Right lobe of liver (tissue), 6 donors: ENCODE results near the gene XRCC4. TPM values are rescaled to one million over a fixed set of nuclear protein-coding genes. Genes with fewer than 3 reads are reported as not detected.

ENCODE experiments used
- ATAC-seq, 4 donors: fragments of 200-7000 bp; cut with Tn5 transposase; one replicate each; pipeline ENCODE4 v1.9.1; 2020; ENCODE audit warnings: mild to moderate bottlenecking in 4 of 4, moderate library complexity in 4 of 4
- DNase-seq, 3 donors: peaks; one replicate each; pipeline ENCODE4 v3.0.0-alpha.2; 2020
- H3K27ac ChIP-seq, 3 donors: fragments of 200-600 bp; one replicate each; pipeline ENCODE4 v1.8.0; 2022
- H3K27me3 ChIP-seq, 2 donors: fragments of 200-600 bp; one replicate each; pipeline ENCODE4 v1.8.0; 2022
- H3K36me3 ChIP-seq, 4 donors: fragments of 200-600 bp; sonication (generic) in 1 of 4; one replicate each; pipeline versions ENCODE4 v1.5.1 to v1.8.0; 2017 to 2022; ENCODE audit warnings: control low read depth in 1 of 4
- H3K4me1 ChIP-seq, 4 donors: fragments of 200-600 bp; sonication (generic) in 1 of 4; one replicate each; pipeline versions ENCODE4 v1.5.1 to v1.8.0; 2017 to 2022; ENCODE audit warnings: control low read depth in 1 of 4
- H3K4me3 ChIP-seq, 3 donors: fragments of 200-600 bp; one replicate each; pipeline ENCODE4 v1.8.0; 2022
- H3K9me3 ChIP-seq, 4 donors: fragments of 200-600 bp; sonication (generic) in 1 of 4; one replicate each; pipeline versions ENCODE4 v1.5.1 to v1.8.0; 2017 to 2022; ENCODE audit warnings: control low read depth in 1 of 4
- CTCF ChIP-seq, 4 donors: fragments of 200-600 bp in 3 of 4; fragments of 450-650 bp in 1 of 4; IDR thresholded peaks; one replicate each; pipeline versions ENCODE4 v1.5.1 to v1.8.0; 2016 to 2022; ENCODE audit warnings: antibody characterized with exemption in 4 of 4, mild to moderate bottlenecking in 2 of 4
- POLR2A ChIP-seq: fragments of 450-650 bp; IDR thresholded peaks from one replicate; pipeline ENCODE4 v1.6.1; 2017; ENCODE audit warnings: antibody characterized with exemption, mild to moderate bottlenecking
- WGBS: methylation state at CpG from one replicate; pipeline ENCODE4 v1.1.6; 2018; ENCODE audit warnings: low coverage, low lambda C conversion rate; ENCODE audit not compliant: insufficient coverage; ENCODE audit errors: missing lambda C conversion rate; 5-methylcytosine and 5-hydroxymethylcytosine counted together
- intact Hi-C, 2 donors: fragments of 100-400 bp; cut with DNase I; formaldehyde crosslinking; loops; one replicate each; pipeline versions ENCODE4 v1.11.2 to v1.14.1; 2022
- total RNA-seq, 6 experiments: library from RNA; depleted of rRNA in 2 of 6; stranded (reverse); fragments of >200 nt in 2 of 6; fragmentation: NEBNext Ultra II Directional in 3 of 6; extraction: Animal tissue kit (Norgen Biotek cat#: 25700) in 3 of 6; gene quantifications; one replicate each; pipeline versions ENCODE4 v1.1.0 to v1.2.4, GENCODE V29; 2016 to 2023
- donor health status: DM: no; HTN: yes; CAD: no.
- donor health status: DM: no; HTN: no; CAD: no.
- donor health status: DM: no; HTN: no; CAD: no.
- donor health status: DM: no; HTN: yes; CAD: no.
- donor health status: DM: no; HTN: yes; CAD: no.

XRCC4 gene
- total RNA-seq, 6 experiments from 2014 or later: 1.6 to 4.8 (median 2.5) TPM

DNA sequence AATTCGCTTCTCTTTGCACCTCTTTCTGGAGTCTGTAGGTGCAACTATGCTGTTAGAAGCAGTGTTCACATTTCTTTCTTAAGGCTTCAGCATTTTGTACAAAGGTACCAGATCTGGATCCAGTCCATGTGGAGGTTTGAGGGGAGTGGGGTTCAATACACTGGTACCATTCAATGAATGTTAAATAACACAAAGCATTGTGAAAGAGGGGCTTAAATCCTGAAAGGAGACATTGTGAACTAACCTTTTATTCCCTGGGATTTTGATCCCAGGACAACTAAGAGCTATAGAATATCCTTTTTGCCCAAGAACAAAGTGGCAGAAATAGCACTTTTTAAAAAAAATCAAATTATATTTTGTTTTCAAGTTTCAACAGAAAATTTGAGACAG lies 286.5 kb downstream of the XRCC4 start:
- no peak overlapping the region for H3K4me3 ChIP-seq
- 100% methylated on average over 1 of the region's 1 CpG for whole genome bisulfite sequencing
- no peak overlapping the region for H3K27ac ChIP-seq
- no peaks in the 10 kb centered on the region for H3K27me3 ChIP-seq
- TF ChIP-seq POLR2A (no peak), CTCF (IDR thresholded peaks at IDR 0.05) (no peak)
- no peaks in the 10 kb centered on the region for H3K9me3 ChIP-seq
- DNase-seq (no peak), ATAC-seq (no peak)
- H3K4me1 ChIP-seq: no peaks in the 10 kb centered on the region
- no peaks in the 10 kb centered on the region for H3K36me3 ChIP-seq
- intact Hi-C loops: no loop called here

DNA sequence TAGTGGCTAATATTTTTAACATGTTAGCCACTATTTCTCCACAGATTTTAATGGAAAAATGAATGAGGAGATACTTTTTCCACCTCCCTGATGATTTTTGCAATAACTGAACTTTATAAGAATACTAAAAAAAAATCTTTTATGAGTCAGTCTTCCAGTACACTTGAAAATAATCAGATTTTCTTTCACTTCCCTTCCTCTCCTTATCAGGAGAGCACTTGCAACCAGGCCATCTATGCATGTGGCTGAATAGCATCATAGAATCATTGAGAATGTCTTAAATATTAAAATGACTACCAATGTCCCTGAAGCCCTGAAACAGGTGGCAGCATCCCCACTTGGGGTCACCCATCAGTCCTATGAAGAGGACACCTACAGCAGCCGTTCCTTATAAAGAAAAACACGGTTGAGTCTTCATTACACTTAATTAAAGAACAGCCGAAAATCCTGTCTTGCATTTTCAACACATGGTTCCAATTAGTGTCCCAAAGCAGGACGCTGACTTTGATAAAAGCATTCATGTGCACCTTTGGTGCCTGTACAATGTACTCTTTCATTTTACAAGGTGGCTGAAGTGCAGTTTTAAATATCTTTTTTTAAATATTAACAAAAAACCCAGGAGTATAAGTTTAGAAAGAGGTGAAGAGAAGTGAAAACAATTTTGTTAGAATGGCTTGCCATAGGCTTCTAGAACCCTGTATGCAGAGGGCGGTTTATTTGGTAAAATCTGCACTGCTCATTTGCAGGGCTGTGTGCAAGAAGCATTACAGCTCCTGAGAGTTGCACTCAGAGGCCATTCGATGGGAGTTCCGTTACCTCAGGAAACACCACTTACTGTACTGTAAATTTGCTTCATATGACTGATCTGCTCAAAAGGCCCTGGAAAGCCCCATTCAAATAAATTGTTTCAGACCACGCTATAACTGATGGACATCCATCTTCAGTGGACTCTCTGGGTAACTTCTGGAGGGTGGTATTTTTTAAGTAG lies 287.3 kb downstream of the XRCC4 start:
- Histone ChIP-seq H3K4me1 (no peaks in the 10 kb centered on the region), H3K27ac (no peak overlapping the region), H3K36me3 (no peaks in the 10 kb centered on the region), H3K4me3 (no peak overlapping the region), H3K9me3 (no peaks in the 10 kb centered on the region), H3K27me3 (no peaks in the 10 kb centered on the region)
- 65% methylated on average over 8 of the region's 8 CpGs for WGBS
- ATAC-seq (no peak), DNase-seq (no peak)
- intact Hi-C loops: no loop called here
- TF ChIP-seq CTCF (IDR thresholded peaks at IDR 0.05) (no peak), POLR2A (no peak)

GRCh38 chr5:83368319-83368718 lies 291.0 kb downstream of the XRCC4 start:
- TF ChIP-seq CTCF (IDR thresholded peaks at IDR 0.05) (no peak), POLR2A (no peak)
- intact Hi-C loops: no loop called here
- H3K27ac ChIP-seq: no peak overlapping the region
- H3K4me3 ChIP-seq: no peak overlapping the region
- H3K36me3 ChIP-seq: no peaks in the 10 kb centered on the region
- no peak for DNase-seq
- no peaks in the 10 kb centered on the region for H3K9me3 ChIP-seq
- 70% methylated on average over 4 of the region's 5 CpGs for WGBS
- no peaks in the 10 kb centered on the region for H3K4me1 ChIP-seq
- H3K27me3 ChIP-seq: no peaks in the 10 kb centered on the region
- peak; percentile 30 to 79 (median 48) for ATAC-seq

- Histone ChIP-seq H3K4me1 (no peaks in the 10 kb centered on the region), H3K36me3 (no peaks in the 10 kb centered on the region), H3K27me3 (no peaks in the 10 kb centered on the region), H3K4me3 (no peak overlapping the region), H3K9me3 (no peaks in the 10 kb centered on the region), H3K27ac (no peak overlapping the region)
- peak; percentile 22 to 52 (median 41) for ATAC-seq
- no peak for TF ChIP-seq CTCF (IDR thresholded peaks at IDR 0.05)
- no peak for TF ChIP-seq POLR2A
- no peak for DNase-seq
- intact Hi-C loops: no loop called here
- WGBS: 42% methylated on average over 3 of the region's 3 CpGs
Observed at GRCh38 chr5:83368835-83369234, 291.5 kb downstream of the XRCC4 start.
